GM19468 (cell line): Measurements from ENCODE around the gene TMEM45A.
"Not testable (repeated sequence)": the region's sequence is repeated elsewhere in the genome, so short reads cannot be mapped to it uniquely, and the experiment has no call there.

Experiments
- ATAC-seq: cut with Tn5 transposase; IDR thresholded peaks from one replicate; pipeline ENCODE4 v1.9.1; 2021; ENCODE audit warnings: mild to moderate bottlenecking, moderate library complexity, moderate number of reproducible peaks; ENCODE audit not compliant: unreplicated experiment; ENCODE audit errors: extremely low read depth

Gene TMEM45A

GRCh38 chr3:100492059-100493006 is at the start of gene TMEM45A:
Gene TMEM45A (plus strand): TSS chr3:100492619. CDS start chr3:100555212, 62,593 bp downstream.
- ATAC-seq = peak; percentile 99

GRCh38 chr3:100443690-100444089 is 48.7 kb upstream of the TMEM45A start:
- ATAC-seq = no peak

GRCh38 chr3:100447067-100447466 is 45.4 kb upstream of the TMEM45A start:
- not testable (repeated sequence) for ATAC-seq

GRCh38 chr3:100448079-100448478 is 44.3 kb upstream of the TMEM45A start:
- ATAC-seq = no peak

GRCh38 chr3:100449214-100449613 is 43.2 kb upstream of the TMEM45A start:
- ATAC-seq = no peak

- no peak for ATAC-seq
These were observed 37.7 kb upstream of the TMEM45A start for GRCh38 chr3:100454677-100455076.

GRCh38 chr3:100455841-100456550 is 36.4 kb upstream of the TMEM45A start:
- no peak for ATAC-seq

GRCh38 chr3:100456745-100457144 is 35.7 kb upstream of the TMEM45A start:
- ATAC-seq = no peak

- no peak for ATAC-seq
These were observed 34.6 kb upstream of the TMEM45A start for GRCh38 chr3:100457811-100458210.

GRCh38 chr3:100458814-100459213 is 33.6 kb upstream of the TMEM45A start:
- no peak for ATAC-seq

- ATAC-seq = peak; percentile 86
These were observed 29.4 kb upstream of the TMEM45A start for GRCh38 chr3:100463002-100463401.

GRCh38 chr3:100463646-100464155 is 28.7 kb upstream of the TMEM45A start:
- ATAC-seq = no peak

- ATAC-seq = no peak
These were observed 26.3 kb upstream of the TMEM45A start for GRCh38 chr3:100465892-100466777.

- ATAC-seq = no peak
These were observed 25.3 kb upstream of the TMEM45A start for GRCh38 chr3:100467133-100467532.

GRCh38 chr3:100468676-100469075 is 23.7 kb upstream of the TMEM45A start:
- ATAC-seq = no peak

- ATAC-seq = no peak
These were observed 21.5 kb upstream of the TMEM45A start for GRCh38 chr3:100470951-100471350.

GRCh38 chr3:100471444-100471843 is 21.0 kb upstream of the TMEM45A start:
- no peak for ATAC-seq

GRCh38 chr3:100477851-100478360 is 14.5 kb upstream of the TMEM45A start:
- not testable (repeated sequence) for ATAC-seq

- ATAC-seq = not testable (repeated sequence)
These were observed 13.9 kb upstream of the TMEM45A start for GRCh38 chr3:100478521-100478920.

GRCh38 chr3:100480081-100480480 is 12.3 kb upstream of the TMEM45A start:
- no peak for ATAC-seq
